Measurements from ENCODE around the gene ABCA4. TPM values are rescaled to one million over a fixed set of nuclear protein-coding genes. Genes with fewer than 3 reads are reported as not detected.

The ABCA4 gene
- total and polyA plus RNA-seq, 2 donors (not counting 3 experiments of a cell fraction or from before 2014, with no cell fraction given), result 2.3 to 4.9 TPM

GRCh38 chr1:93980320-93981273, 140.4 kb downstream of the ABCA4 start:
- Histone ChIP-seq H3K4me3 (replicated peaks in 1 of 3; ENCODE audit: insufficient read depth in 1 of 3, low read depth in 1 of 3, low read length in 3 of 3) (no peak overlapping the region), H3K9ac (replicated peaks; ENCODE audit: extremely low read depth, insufficient read depth, low read length) (no peak overlapping the region), H3K36me3 (ENCODE audit: control insufficient read depth in 2 of 2, extremely low read depth in 1 of 2, insufficient read depth in 2 of 2, low read length in 2 of 2) (no peaks in the 10 kb centered on the region), H3K4me2 (ENCODE audit: insufficient read depth, low read length) (no peak overlapping the region), H3K4me1 (ENCODE audit: control insufficient read depth, extremely low read depth, insufficient read depth, low read length) (no peaks in the 10 kb centered on the region), H2AFZ (ENCODE audit: low read depth, low read length) (no peak overlapping the region), H3K9me1 (replicated peaks; ENCODE audit: control insufficient read depth, extremely low read depth, insufficient read depth, low read length) (no peaks in the 10 kb centered on the region), H4K20me1 (replicated peaks; ENCODE audit: control insufficient read depth, extremely low read depth, insufficient read depth, low read length) (no peaks in the 10 kb centered on the region), H3K9me3 (replicated peaks; ENCODE audit: control insufficient read depth, insufficient read depth, low read length) (no peaks in the 10 kb centered on the region), H3K79me2 (ENCODE audit: control insufficient read depth, insufficient read depth, low read length) (no peaks in the 10 kb centered on the region), H3K27me3 (ENCODE audit: control insufficient read depth in 2 of 2, insufficient read depth in 2 of 2, low read length in 2 of 2) (peaks cover 0 to 5% of the 10 kb centered on the region in 2 experiments), H3K27ac (ENCODE audit: insufficient read depth, low read depth, low read length) (no peak overlapping the region)
- intact Hi-C loops (cut with micrococcal nuclease) (no loop called here), dilution Hi-C loops (cut with MboI; ENCODE audit: extremely low pct_ligation_motif_present, low sequenced_read_pairs) (no loop called here)
- BruUV-seq (replicated peaks), result no TSS peak
- POLR2A ChIA-PET, result no interaction called here
- TF ChIP-seq POLR2A (IDR thresholded peaks at IDR 0.05; ENCODE audit: low read depth, low read length) (no peak), CTCF (IDR thresholded peaks at IDR 0.05; ENCODE audit: extremely low read depth in 1 of 2, insufficient read depth in 1 of 2, low read depth in 1 of 2, low read length in 2 of 2) (peak in 1 of 2 donors; percentile 48), EZH2 (IDR thresholded peaks at IDR 0.05; ENCODE audit: borderline replicate concordance, low read depth, low read length, severe bottlenecking) (no peak)
- CTCF ChIA-PET, result interaction anchor here (1.0 to 1.5 kb wide), 5 partner anchors 13 to 72 kb away, joined by 3 to 5 read pairs (median 5); partner anchors contain the start of gene GCLM
- DNase-seq (ENCODE audit: low read depth, low spot score) (peak; percentile 14), FAIRE-seq (no peak)

Data from endothelial cell of umbilical vein (primary cell).